Activated CD8-positive, alpha-beta memory T cell treated with anti-CD3 and anti-CD28 coated beads, Interleukin-2, amount 10 ng/mL, durations not matched to agents 7 days and 5 days (primary cell): ENCODE measurements around the gene PSMB11. TPM values are rescaled to one million over a fixed set of nuclear protein-coding genes. Genes with fewer than 3 reads are reported as not detected.
A peak's percentile ranks its signal among the peaks of the same experiment; 100 is the strongest.

ENCODE experiments used
- ATAC-seq: fragments of 150-1000 bp; cut with Tn5 transposase; one replicate; pipeline ENCODE4 v1.10.0; 2021; ENCODE audit warnings: moderate library complexity
- CTCF ChIA-PET: fragments of 350-600 bp; sonication (Branson Sonifier 250); formaldehyde crosslinking; loops from one replicate; lab custom pipeline; 2021; ENCODE audit warnings: antibody characterized with exemption; lab: Charles Lee
- DNase-seq: peaks from one replicate; pipeline ENCODE4 v3.0.0-alpha.2; 2020
- H3K27ac Mint-ChIP-seq: one replicate; pipeline ENCODE4 v1.8.0; 2021; ENCODE audit warnings: mild to moderate bottlenecking, mixed read lengths
- H3K27me3 Mint-ChIP-seq: one replicate; pipeline ENCODE4 v1.8.0; 2021; ENCODE audit warnings: mixed read lengths
- H3K36me3 Mint-ChIP-seq: one replicate; pipeline ENCODE4 v1.8.0; 2021; ENCODE audit warnings: mild to moderate bottlenecking, mixed read lengths
- H3K4me1 Mint-ChIP-seq: one replicate; pipeline ENCODE4 v1.8.0; 2021; ENCODE audit warnings: mixed read lengths
- H3K4me3 Mint-ChIP-seq: one replicate; pipeline ENCODE4 v1.8.0; 2021; ENCODE audit warnings: mild to moderate bottlenecking, moderate library complexity, mixed read lengths
- H3K9me3 Mint-ChIP-seq: one replicate; pipeline ENCODE4 v1.8.0; 2022; ENCODE audit warnings: low read depth, mixed read lengths
- total RNA-seq, 2 experiments: library from RNA; stranded (reverse); gene quantifications; one replicate each; pipeline ENCODE4 v1.2.3, GENCODE V29; 2021

Gene PSMB11
- total RNA-seq, 2 experiments from 2014 or later = not detected

- CTCF ChIA-PET = interaction anchor here (0.7 to 3.4 kb wide), 26 partner anchors 9 to 506 kb away, joined by 3 to 26 read pairs (median 5); partner anchors contain the start of genes ACIN1, AJUBA, C14orf119 and CDH24
- H3K27ac Mint-ChIP-seq = peak overlapping the region; percentile 91
- no peaks in the 10 kb centered on the region for H3K27me3 Mint-ChIP-seq
- H3K4me1 Mint-ChIP-seq = peaks cover 30% of the 10 kb centered on the region
- no peaks in the 10 kb centered on the region for H3K9me3 Mint-ChIP-seq
- peaks cover 45% of the 10 kb centered on the region for H3K36me3 Mint-ChIP-seq
- peak overlapping the region; percentile 90 for H3K4me3 Mint-ChIP-seq
- peak; percentile 98 for ATAC-seq
- DNase-seq = peak; percentile 90
Observed at GRCh38 chr14:23071244-23071920, 29.4 kb downstream of the PSMB11 start.

GRCh38 chr14:23071921-23072539, 30.0 kb downstream of the PSMB11 start:
- Mint-ChIP-seq H3K27ac (peak overlapping the region; percentile 91), H3K36me3 (peaks cover 44% of the 10 kb centered on the region), H3K4me1 (peaks cover 30% of the 10 kb centered on the region), H3K27me3 (no peaks in the 10 kb centered on the region), H3K9me3 (no peaks in the 10 kb centered on the region), H3K4me3 (peak overlapping the region; percentile 90)
- ATAC-seq (no peak), DNase-seq (no peak)
- CTCF ChIA-PET = interaction anchor here (0.7 to 3.4 kb wide), 21 partner anchors 9 to 392 kb away, joined by 3 to 26 read pairs (median 5); partner anchors contain the start of genes ACIN1, AJUBA, C14orf119 and CDH24

GRCh38 chr14:23074906-23075305, 32.9 kb downstream of the PSMB11 start:
- H3K27ac Mint-ChIP-seq = no peak overlapping the region
- CTCF ChIA-PET = interaction anchor here (0.9 to 1.6 kb wide), 3 partner anchors 17 to 46 kb away, joined by 3 to 4 read pairs (median 3); no protein-coding TSS in a partner anchor

GRCh38 chr14:23076785-23077408, 34.9 kb downstream of the PSMB11 start:
- DNase-seq = no peak
- no peak overlapping the region for H3K4me3 Mint-ChIP-seq
- no peaks in the 10 kb centered on the region for H3K9me3 Mint-ChIP-seq
- ATAC-seq = peak; percentile 58
- no peaks in the 10 kb centered on the region for H3K27me3 Mint-ChIP-seq
- H3K36me3 Mint-ChIP-seq = peaks cover 48% of the 10 kb centered on the region
- peaks cover 6% of the 10 kb centered on the region for H3K4me1 Mint-ChIP-seq
- no peak overlapping the region for H3K27ac Mint-ChIP-seq
- CTCF ChIA-PET = interaction anchor here (0.5 to 7.7 kb wide), 28 partner anchors 8 to 303 kb away, joined by 3 to 56 read pairs (median 4); partner anchors contain the start of genes ACIN1, AJUBA, C14orf119 and CDH24

More at GRCh38 chr14:23074906-23075305, 32.9 kb downstream of the PSMB11 start:
- no peak for DNase-seq
- H3K4me1 Mint-ChIP-seq = peaks cover 17% of the 10 kb centered on the region
- ATAC-seq = no peak
- no peak overlapping the region for H3K4me3 Mint-ChIP-seq
- no peaks in the 10 kb centered on the region for H3K27me3 Mint-ChIP-seq
- H3K36me3 Mint-ChIP-seq = peaks cover 41% of the 10 kb centered on the region
- no peaks in the 10 kb centered on the region for H3K9me3 Mint-ChIP-seq

- CTCF ChIA-PET = interaction anchor here (0.9 to 7.7 kb wide), 14 partner anchors 10 to 295 kb away, joined by 3 to 56 read pairs (median 8); partner anchors contain the start of genes ACIN1, AJUBA, C14orf119 and CDH24
- no peak overlapping the region for H3K4me3 Mint-ChIP-seq
- peak overlapping the region; percentile 6 for H3K27ac Mint-ChIP-seq
- DNase-seq = no peak
- H3K27me3 Mint-ChIP-seq = no peaks in the 10 kb centered on the region
- H3K4me1 Mint-ChIP-seq = peaks cover 2% of the 10 kb centered on the region
- no peak for ATAC-seq
- no peaks in the 10 kb centered on the region for H3K9me3 Mint-ChIP-seq
- H3K36me3 Mint-ChIP-seq = peaks cover 40% of the 10 kb centered on the region
Observed at GRCh38 chr14:23077962-23078361, 36.0 kb downstream of the PSMB11 start.

- Mint-ChIP-seq H3K36me3 (peaks cover 42% of the 10 kb centered on the region), H3K9me3 (no peaks in the 10 kb centered on the region), H3K4me3 (no peak overlapping the region), H3K27ac (peak overlapping the region; percentile 28), H3K27me3 (no peaks in the 10 kb centered on the region), H3K4me1 (peaks cover 2% of the 10 kb centered on the region)
- DNase-seq = no peak
- CTCF ChIA-PET = interaction anchor here (1.4 to 7.7 kb wide), 3 partner anchors 11 to 84 kb away, joined by 4 to 56 read pairs (median 33); partner anchors contain the start of genes ACIN1 and C14orf119
- ATAC-seq = no peak
Observed at GRCh38 chr14:23078692-23079116, 36.7 kb downstream of the PSMB11 start.

- H3K27me3 Mint-ChIP-seq = no peaks in the 10 kb centered on the region
- H3K9me3 Mint-ChIP-seq = no peaks in the 10 kb centered on the region
- H3K4me1 Mint-ChIP-seq = peaks cover 2% of the 10 kb centered on the region
- H3K27ac Mint-ChIP-seq = no peak overlapping the region
- H3K4me3 Mint-ChIP-seq = no peak overlapping the region
- ATAC-seq = no peak
- H3K36me3 Mint-ChIP-seq = peaks cover 42% of the 10 kb centered on the region
- CTCF ChIA-PET = interaction anchor here (2.1 to 7.7 kb wide), 2 partner anchors 9 to 12 kb away, joined by 8 to 56 read pairs; no protein-coding TSS in a partner anchor
- DNase-seq = no peak
Observed at GRCh38 chr14:23079716-23080115, 37.7 kb downstream of the PSMB11 start.

- CTCF ChIA-PET = interaction anchor here (0.8 to 7.7 kb wide), 3 partner anchors 10 to 15 kb away, joined by 3 to 56 read pairs (median 8); partner anchors contain the start of genes ACIN1 and C14orf119
- H3K4me1 Mint-ChIP-seq = peaks cover 3% of the 10 kb centered on the region
- DNase-seq = no peak
- H3K9me3 Mint-ChIP-seq = no peaks in the 10 kb centered on the region
- no peak overlapping the region for H3K4me3 Mint-ChIP-seq
- H3K27me3 Mint-ChIP-seq = no peaks in the 10 kb centered on the region
- H3K27ac Mint-ChIP-seq = peak overlapping the region; percentile 41
- ATAC-seq = no peak
- H3K36me3 Mint-ChIP-seq = peaks cover 40% of the 10 kb centered on the region
Observed at GRCh38 chr14:23080474-23080873, 38.5 kb downstream of the PSMB11 start.

- CTCF ChIA-PET = interaction anchor here (1.1 to 1.7 kb wide), 3 partner anchors 9 to 28 kb away, joined by 4 to 5 read pairs (median 4); partner anchors contain the start of gene CDH24
- Mint-ChIP-seq H3K27ac (no peak overlapping the region), H3K27me3 (no peaks in the 10 kb centered on the region), H3K9me3 (no peaks in the 10 kb centered on the region), H3K36me3 (peaks cover 42% of the 10 kb centered on the region), H3K4me3 (no peak overlapping the region), H3K4me1 (peaks cover 12% of the 10 kb centered on the region)
- ATAC-seq (no peak), DNase-seq (no peak)
Observed at GRCh38 chr14:23085458-23085857, 43.4 kb downstream of the PSMB11 start.

- H3K9me3 Mint-ChIP-seq = no peaks in the 10 kb centered on the region
- ATAC-seq = no peak
- DNase-seq = no peak
- no peaks in the 10 kb centered on the region for H3K27me3 Mint-ChIP-seq
- peaks cover 12% of the 10 kb centered on the region for H3K4me1 Mint-ChIP-seq
- CTCF ChIA-PET = interaction anchor here (1.1 to 2.1 kb wide), 2 partner anchors 15 to 18 kb away, joined by 4 to 5 read pairs; no protein-coding TSS in a partner anchor
- no peak overlapping the region for H3K27ac Mint-ChIP-seq
- peaks cover 41% of the 10 kb centered on the region for H3K36me3 Mint-ChIP-seq
- H3K4me3 Mint-ChIP-seq = no peak overlapping the region
Observed at GRCh38 chr14:23086565-23086964, 44.6 kb downstream of the PSMB11 start.

- no peak for ATAC-seq
- CTCF ChIA-PET = interaction anchor here (1.7 to 3.8 kb wide), 3 partner anchors 13 to 31 kb away, joined by 5 to 22 read pairs (median 14); no protein-coding TSS in a partner anchor
- Mint-ChIP-seq H3K4me3 (no peak overlapping the region), H3K27me3 (no peaks in the 10 kb centered on the region), H3K27ac (no peak overlapping the region), H3K9me3 (no peaks in the 10 kb centered on the region), H3K4me1 (peaks cover 31% of the 10 kb centered on the region), H3K36me3 (peaks cover 49% of the 10 kb centered on the region)
- no peak for DNase-seq
Observed at GRCh38 chr14:23089498-23090253, 47.7 kb downstream of the PSMB11 start.

- H3K4me3 Mint-ChIP-seq = no peak overlapping the region
- H3K36me3 Mint-ChIP-seq = peaks cover 47% of the 10 kb centered on the region
- H3K27me3 Mint-ChIP-seq = no peaks in the 10 kb centered on the region
- ATAC-seq (no peak), DNase-seq (no peak)
- no peaks in the 10 kb centered on the region for H3K9me3 Mint-ChIP-seq
- H3K27ac Mint-ChIP-seq = no peak overlapping the region
- peaks cover 31% of the 10 kb centered on the region for H3K4me1 Mint-ChIP-seq
- CTCF ChIA-PET = interaction anchor here (1.7 to 3.8 kb wide), 3 partner anchors 13 to 30 kb away, joined by 5 to 22 read pairs (median 14); no protein-coding TSS in a partner anchor
Observed at GRCh38 chr14:23090254-23090636, 48.2 kb downstream of the PSMB11 start.
